ENCODE data around the gene EVA1C. TPM values are rescaled to one million over a fixed set of nuclear protein-coding genes. Genes with fewer than 3 reads are reported as not detected.

Gene EVA1C
- total and polyA plus RNA-seq, 2 donors (not counting 3 experiments of a cell fraction or from before 2014, with no cell fraction given) = 22.8 to 38.6 TPM

- H3K27ac ChIP-seq (ENCODE audit: insufficient read depth, low read depth, low read length) = no peak overlapping the region
- no peaks in the 10 kb centered on the region for H3K79me2 ChIP-seq (ENCODE audit: control insufficient read depth, insufficient read depth, low read length)
- CTCF ChIA-PET = interaction anchor here (0.7 to 2.1 kb wide), 5 partner anchors 67 to 88 kb away, joined by 3 to 5 read pairs (median 3); no protein-coding TSS in a partner anchor
- H3K4me2 ChIP-seq (ENCODE audit: insufficient read depth, low read length) = no peak overlapping the region
- no peak overlapping the region for H2AFZ ChIP-seq (ENCODE audit: low read depth, low read length)
- no peak overlapping the region for H3K9ac ChIP-seq (replicated peaks; ENCODE audit: extremely low read depth, insufficient read depth, low read length)
- no peaks in the 10 kb centered on the region for H3K27me3 ChIP-seq (ENCODE audit: control insufficient read depth in 2 of 2, insufficient read depth in 2 of 2, low read length in 2 of 2)
- no peaks in the 10 kb centered on the region for H3K9me3 ChIP-seq (replicated peaks; ENCODE audit: control insufficient read depth, insufficient read depth, low read length)
- BruUV-seq (replicated peaks) = no TSS peak
- no peaks in the 10 kb centered on the region for H4K20me1 ChIP-seq (replicated peaks; ENCODE audit: control insufficient read depth, extremely low read depth, insufficient read depth, low read length)
- TF ChIP-seq MYC (IDR thresholded peaks at IDR 0.05; ENCODE audit: low read depth, low read length) = no peak
- TF ChIP-seq GATA2 (IDR thresholded peaks at IDR 0.05; ENCODE audit: insufficient read depth, insufficient read length, low read depth, low read length) = no peak
- TF ChIP-seq CTCF (IDR thresholded peaks at IDR 0.05; ENCODE audit: extremely low read depth in 1 of 2, insufficient read depth in 1 of 2, low read depth in 1 of 2, low read length in 2 of 2) = no peak
- no peak for TF ChIP-seq POLR2A (IDR thresholded peaks at IDR 0.05; ENCODE audit: low read depth, low read length)
- TF ChIP-seq POLR2AphosphoS5 (IDR thresholded peaks at IDR 0.05; ENCODE audit: insufficient read depth, low read depth, low read length) = no peak
- TF ChIP-seq EZH2 (IDR thresholded peaks at IDR 0.05; ENCODE audit: borderline replicate concordance, low read depth, low read length, severe bottlenecking) = no peak
- no peak for TF ChIP-seq FOS (IDR thresholded peaks at IDR 0.05; ENCODE audit: borderline replicate concordance, insufficient read depth, low read length)
- TF ChIP-seq JUN (IDR thresholded peaks at IDR 0.05; ENCODE audit: borderline replicate concordance, insufficient read depth, insufficient read length, low read depth) = no peak
- TF ChIP-seq MAX (IDR thresholded peaks at IDR 0.05; ENCODE audit: insufficient read depth, insufficient read length) = no peak
- intact Hi-C loops (cut with micrococcal nuclease) = no loop called here
- dilution Hi-C loops (cut with MboI; ENCODE audit: extremely low pct_ligation_motif_present, low sequenced_read_pairs) = no loop called here
- H3K9me1 ChIP-seq (replicated peaks; ENCODE audit: control insufficient read depth, extremely low read depth, insufficient read depth, low read length) = no peaks in the 10 kb centered on the region
- POLR2A ChIA-PET = no interaction called here
- peaks cover 21% of the 10 kb centered on the region for H3K4me1 ChIP-seq (ENCODE audit: control insufficient read depth, extremely low read depth, insufficient read depth, low read length)
- FAIRE-seq (no peak), DNase-seq (ENCODE audit: low read depth, low spot score) (no peak)
- no peak overlapping the region for H3K4me3 ChIP-seq (replicated peaks in 1 of 3; ENCODE audit: insufficient read depth in 1 of 3, low read depth in 1 of 3, low read length in 3 of 3)
- no peaks in the 10 kb centered on the region for H3K36me3 ChIP-seq (ENCODE audit: control insufficient read depth in 2 of 2, extremely low read depth in 1 of 2, insufficient read depth in 2 of 2, low read length in 2 of 2)
Observed at GRCh38 chr21:32481875-32482408, 69.4 kb downstream of the EVA1C start.

Measured in endothelial cell of umbilical vein (primary cell).